Testis (tissue), 3 donors: Measurements from ENCODE around the gene MAP1B. TPM values are rescaled to one million over a fixed set of nuclear protein-coding genes. Genes with fewer than 3 reads are reported as not detected.

ENCODE experiments used
- DNase-seq: peaks from one replicate; pipeline ENCODE4 v3.0.0-alpha.2; 2019
- H3K27ac ChIP-seq, 2 donors: fragments of 200-600 bp; sonication (generic); one replicate each; pipeline ENCODE4 v1.5.1; 2019
- H3K27me3 ChIP-seq: fragments of 200-600 bp; sonication (generic); one replicate; pipeline ENCODE4 v1.5.1; 2019
- H3K36me3 ChIP-seq: fragments of 200-600 bp; sonication (generic); one replicate; pipeline ENCODE4 v1.5.1; 2017; ENCODE audit warnings: low read depth; ENCODE audit errors: missing control alignments
- H3K4me1 ChIP-seq: fragments of 200-600 bp; sonication (generic); one replicate; pipeline ENCODE4 v1.5.1; 2019
- H3K4me3 ChIP-seq, 2 donors: fragments of 200-600 bp; sonication (generic); one replicate each; pipeline ENCODE4 v1.5.1; 2017 to 2019
- H3K9me3 ChIP-seq: fragments of 200-600 bp; sonication (generic); one replicate; pipeline ENCODE4 v1.5.1; 2017
- CTCF ChIP-seq, 3 experiments: fragments of 450-650 bp in 2 of 3; fragments of 200-600 bp in 1 of 3; sonication (generic) in 1 of 3; IDR thresholded peaks; one replicate each; pipeline ENCODE4 v1.5.1; 2016 to 2019; ENCODE audit warnings: antibody characterized with exemption in 3 of 3, mild to moderate bottlenecking in 2 of 3, moderate library complexity in 1 of 3
- POLR2A ChIP-seq: fragments of 450-650 bp; IDR thresholded peaks from one replicate; pipeline ENCODE4 v1.6.1; 2017; ENCODE audit warnings: antibody characterized with exemption, mild to moderate bottlenecking, moderate library complexity
- WGBS, 2 donors: methylation state at CpG; one replicate each; pipeline ENCODE4 v1.1.5; 2018; 5-methylcytosine and 5-hydroxymethylcytosine counted together
- intact Hi-C: fragments of 100-400 bp; cut with DNase I; formaldehyde crosslinking; loops from one replicate; pipeline ENCODE4 v1.15.1; 2023; ENCODE audit warnings: low total_unique reads
- polyA plus RNA-seq: library from polyadenylated mRNA; stranded (reverse); fragments of 350-450 nt; fragmentation: Illumina TruSeq; extraction: RNeasy Lipid Tissue Mini Kit (QIAGEN cat#74804); gene quantifications from one replicate; pipeline ENCODE4 v1.2.3, GENCODE V29; 2014; ENCODE audit warnings: low read depth, low replicate concordance; ENCODE audit not compliant: insufficient read depth
- total RNA-seq, 2 donors: library from RNA; depleted of rRNA; stranded (reverse); fragments of >200 nt; gene quantifications; one replicate each; pipeline ENCODE4 v1.2.3, GENCODE V29; 2016

MAP1B gene
- total and polyA plus RNA-seq, 3 donors from 2014 or later: 20.1 to 584 (median 431) TPM

GRCh38 chr5:72245951-72246532 lies 138.8 kb downstream of the MAP1B start:
- 43 to 45% methylated on average over 3 of the region's 3 CpGs for WGBS, 2 donors
- DNase-seq: no peak
- Histone ChIP-seq H3K4me3 (no peak overlapping the region), H3K36me3 (no peaks in the 10 kb centered on the region), H3K27me3 (no peaks in the 10 kb centered on the region), H3K27ac (peak overlapping the region; percentile 16 to 63), H3K9me3 (no peaks in the 10 kb centered on the region), H3K4me1 (peaks cover 31% of the 10 kb centered on the region)
- intact Hi-C loops: no loop called here
- TF ChIP-seq POLR2A (no peak), CTCF (IDR thresholded peaks at IDR 0.05) (no peak)

- 51 to 53% methylated on average over 4 of the region's 4 CpGs for WGBS, 2 donors
- Histone ChIP-seq H3K4me1 (peaks cover 31% of the 10 kb centered on the region), H3K27ac (peak overlapping the region in 1 of 2 donors; percentile 63), H3K4me3 (no peak overlapping the region), H3K9me3 (no peaks in the 10 kb centered on the region), H3K27me3 (no peaks in the 10 kb centered on the region), H3K36me3 (no peaks in the 10 kb centered on the region)
- DNase-seq: no peak
- intact Hi-C loops: no loop called here
- TF ChIP-seq POLR2A (no peak), CTCF (IDR thresholded peaks at IDR 0.05) (no peak)
Measured at GRCh38 chr5:72246954-72247442, 139.7 kb downstream of the MAP1B start.

- Histone ChIP-seq H3K4me3 (no peak overlapping the region), H3K27me3 (no peaks in the 10 kb centered on the region), H3K36me3 (no peaks in the 10 kb centered on the region), H3K27ac (peak overlapping the region in 1 of 2 donors; percentile 63), H3K4me1 (peaks cover 31% of the 10 kb centered on the region), H3K9me3 (no peaks in the 10 kb centered on the region)
- TF ChIP-seq POLR2A (no peak), CTCF (IDR thresholded peaks at IDR 0.05) (no peak)
- peak; percentile 46 for DNase-seq
- intact Hi-C loops: no loop called here
- WGBS, 2 donors: 53 to 74% methylated on average over 2 of the region's 2 CpGs
Measured at GRCh38 chr5:72248410-72248981, 141.2 kb downstream of the MAP1B start.

GRCh38 chr5:72251386-72251785 lies 144.1 kb downstream of the MAP1B start:
- intact Hi-C loops: no loop called here
- no peak for DNase-seq
- Histone ChIP-seq H3K27me3 (no peaks in the 10 kb centered on the region), H3K4me3 (no peak overlapping the region), H3K4me1 (peaks cover 9% of the 10 kb centered on the region), H3K9me3 (no peaks in the 10 kb centered on the region), H3K36me3 (no peaks in the 10 kb centered on the region), H3K27ac (no peak overlapping the region)
- 100% methylated on average over 1 of the region's 1 CpG for WGBS, 2 donors
- no peak for TF ChIP-seq POLR2A
- no peak for TF ChIP-seq CTCF (IDR thresholded peaks at IDR 0.05)

GRCh38 chr5:72252008-72252407 lies 144.7 kb downstream of the MAP1B start:
- intact Hi-C loops: no loop called here
- no peak for TF ChIP-seq POLR2A
- TF ChIP-seq CTCF (IDR thresholded peaks at IDR 0.05): no peak
- H3K36me3 ChIP-seq: no peaks in the 10 kb centered on the region
- H3K4me3 ChIP-seq: no peak overlapping the region
- no peaks in the 10 kb centered on the region for H3K9me3 ChIP-seq
- H3K27me3 ChIP-seq: no peaks in the 10 kb centered on the region
- no peak overlapping the region for H3K27ac ChIP-seq
- no peak for DNase-seq
- peaks cover 5% of the 10 kb centered on the region for H3K4me1 ChIP-seq
